Nephron progenitor cell (in vitro differentiated cells): ENCODE results near the gene PFKM.
"Not testable (repeated sequence)": the region's sequence is repeated elsewhere in the genome, so short reads cannot be mapped to it uniquely, and the experiment has no call there.

Source experiments
- DNase-seq: peaks from one replicate; pipeline ENCODE4 v3.0.0; 2021
- H3K27ac Mint-ChIP-seq: 2 replicates; pipeline ENCODE4 v1.8.0; 2021; ENCODE audit warnings: mild to moderate bottlenecking, moderate library complexity, mixed read lengths
- H3K27me3 Mint-ChIP-seq: 2 replicates; pipeline ENCODE4 v1.8.0; 2021; ENCODE audit warnings: mild to moderate bottlenecking, low read depth, mixed read lengths; ENCODE audit not compliant: poor library complexity
- H3K36me3 Mint-ChIP-seq: 2 replicates; pipeline ENCODE4 v1.8.0; 2021; ENCODE audit warnings: low read depth, mixed read lengths
- H3K4me1 Mint-ChIP-seq: 2 replicates; pipeline ENCODE4 v1.8.0; 2021; ENCODE audit warnings: mixed read lengths
- H3K4me3 Mint-ChIP-seq: 2 replicates; pipeline ENCODE4 v1.8.0; 2021; ENCODE audit warnings: mild to moderate bottlenecking, moderate library complexity, mixed read lengths
- H3K9me3 Mint-ChIP-seq: 2 replicates; pipeline ENCODE4 v1.8.0; 2021; ENCODE audit warnings: mild to moderate bottlenecking, moderate library complexity, mixed read lengths
- TF ChIP-seq, protein P1 (sequence below): fragments of 200-600 bp; sonication (generic); IDR thresholded peaks from 2 replicates; pipeline ENCODE4 v1.5.0; 2021; ENCODE audit warnings: antibody characterized with exemption

PFKM gene

DNA sequence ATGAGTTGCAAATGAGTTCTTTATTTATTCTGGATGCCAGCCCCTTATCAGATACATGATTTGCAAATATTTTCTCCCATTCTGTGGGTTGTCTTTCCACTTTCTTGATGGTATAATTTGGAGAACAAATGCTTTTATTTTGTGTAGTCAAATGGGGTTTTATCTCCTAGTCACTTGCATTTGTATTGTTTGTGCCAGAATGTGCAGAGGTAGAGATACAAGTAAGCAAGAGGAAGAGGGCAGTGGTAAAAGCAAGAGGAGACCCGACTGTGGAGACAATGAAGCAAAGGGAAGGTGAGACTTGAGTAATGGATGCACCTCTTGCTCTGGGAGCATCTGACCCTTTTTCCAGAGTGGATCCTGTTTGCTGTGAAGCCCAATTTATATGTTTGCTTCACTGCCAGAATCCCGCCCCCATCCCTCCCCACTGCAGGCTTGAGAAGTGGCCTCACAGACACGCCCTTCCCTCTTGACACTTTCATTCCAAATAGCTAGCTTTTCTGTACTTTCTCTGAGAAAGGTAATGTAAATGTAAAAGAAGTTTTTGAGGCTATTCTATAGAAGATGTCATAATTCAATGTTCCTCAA is 786 bp upstream of the PFKM start:
- H3K4me3 Mint-ChIP-seq, result peak overlapping the region; percentile 97
- TF ChIP-seq, protein P1, sequence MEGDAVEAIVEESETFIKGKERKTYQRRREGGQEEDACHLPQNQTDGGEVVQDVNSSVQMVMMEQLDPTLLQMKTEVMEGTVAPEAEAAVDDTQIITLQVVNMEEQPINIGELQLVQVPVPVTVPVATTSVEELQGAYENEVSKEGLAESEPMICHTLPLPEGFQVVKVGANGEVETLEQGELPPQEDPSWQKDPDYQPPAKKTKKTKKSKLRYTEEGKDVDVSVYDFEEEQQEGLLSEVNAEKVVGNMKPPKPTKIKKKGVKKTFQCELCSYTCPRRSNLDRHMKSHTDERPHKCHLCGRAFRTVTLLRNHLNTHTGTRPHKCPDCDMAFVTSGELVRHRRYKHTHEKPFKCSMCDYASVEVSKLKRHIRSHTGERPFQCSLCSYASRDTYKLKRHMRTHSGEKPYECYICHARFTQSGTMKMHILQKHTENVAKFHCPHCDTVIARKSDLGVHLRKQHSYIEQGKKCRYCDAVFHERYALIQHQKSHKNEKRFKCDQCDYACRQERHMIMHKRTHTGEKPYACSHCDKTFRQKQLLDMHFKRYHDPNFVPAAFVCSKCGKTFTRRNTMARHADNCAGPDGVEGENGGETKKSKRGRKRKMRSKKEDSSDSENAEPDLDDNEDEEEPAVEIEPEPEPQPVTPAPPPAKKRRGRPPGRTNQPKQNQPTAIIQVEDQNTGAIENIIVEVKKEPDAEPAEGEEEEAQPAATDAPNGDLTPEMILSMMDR, result no peak
- no peak for DNase-seq
- peaks cover 4% of the 10 kb centered on the region for H3K9me3 Mint-ChIP-seq
- peaks cover 46% of the 10 kb centered on the region for H3K4me1 Mint-ChIP-seq
- H3K36me3 Mint-ChIP-seq, result peaks cover 18% of the 10 kb centered on the region
- H3K27ac Mint-ChIP-seq, result no peak overlapping the region
- H3K27me3 Mint-ChIP-seq, result peaks cover 13% of the 10 kb centered on the region

DNA sequence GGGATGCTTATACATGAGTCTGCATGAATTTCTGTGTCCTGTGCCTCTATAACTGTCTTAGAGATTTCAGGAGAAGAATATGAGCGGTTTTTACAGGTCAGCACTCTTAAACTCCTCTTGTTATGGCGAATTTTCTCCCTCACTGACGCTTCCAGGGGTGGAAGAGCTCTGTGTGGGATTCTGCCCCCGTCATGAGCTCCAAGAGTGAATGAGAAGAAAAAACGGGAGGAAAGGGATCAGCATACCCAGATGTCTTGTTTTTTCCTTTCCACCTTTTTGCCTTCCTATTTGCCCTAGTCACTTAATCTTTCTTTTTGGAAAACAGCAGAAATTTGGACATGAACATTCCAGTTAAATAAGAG is 651 bp downstream of the PFKM start:
- H3K36me3 Mint-ChIP-seq, result peaks cover 28% of the 10 kb centered on the region
- H3K27me3 Mint-ChIP-seq, result peaks cover 5% of the 10 kb centered on the region
- no peak overlapping the region for H3K27ac Mint-ChIP-seq

DNA sequence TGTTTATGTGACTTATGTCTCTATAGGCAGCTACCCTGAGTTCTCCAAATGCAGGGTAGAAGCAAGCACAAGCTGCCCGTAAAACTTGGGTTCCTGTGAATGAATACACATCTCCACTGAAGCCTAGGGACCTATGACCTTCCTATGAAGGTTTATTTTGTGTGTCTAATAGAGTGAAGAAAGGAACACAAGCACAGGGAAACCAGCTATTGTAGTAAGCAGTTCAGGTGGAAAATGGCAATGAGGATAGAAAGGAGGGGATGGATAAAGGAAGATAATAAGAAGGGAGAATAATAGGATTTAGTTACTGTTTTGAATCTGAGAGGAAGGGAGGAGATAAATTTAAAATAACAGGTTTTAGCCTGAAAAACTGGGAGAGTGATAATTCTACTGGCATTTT is 2.4 kb downstream of the PFKM start:
- DNase-seq, result no peak
- no peak overlapping the region for H3K27ac Mint-ChIP-seq
- H3K9me3 Mint-ChIP-seq, result no peaks in the 10 kb centered on the region
- peaks cover 42% of the 10 kb centered on the region for H3K36me3 Mint-ChIP-seq
- H3K27me3 Mint-ChIP-seq, result peaks cover 5% of the 10 kb centered on the region
- TF ChIP-seq, protein P1, result no peak
- peaks cover 46% of the 10 kb centered on the region for H3K4me1 Mint-ChIP-seq
- no peak overlapping the region for H3K4me3 Mint-ChIP-seq

More for the DNA sequence above, 651 bp downstream of the PFKM start:
- TF ChIP-seq, protein P1, result no peak
- Mint-ChIP-seq H3K9me3 (no peaks in the 10 kb centered on the region), H3K4me3 (peak overlapping the region; percentile 97), H3K4me1 (peaks cover 46% of the 10 kb centered on the region)
- DNase-seq, result no peak

DNA sequence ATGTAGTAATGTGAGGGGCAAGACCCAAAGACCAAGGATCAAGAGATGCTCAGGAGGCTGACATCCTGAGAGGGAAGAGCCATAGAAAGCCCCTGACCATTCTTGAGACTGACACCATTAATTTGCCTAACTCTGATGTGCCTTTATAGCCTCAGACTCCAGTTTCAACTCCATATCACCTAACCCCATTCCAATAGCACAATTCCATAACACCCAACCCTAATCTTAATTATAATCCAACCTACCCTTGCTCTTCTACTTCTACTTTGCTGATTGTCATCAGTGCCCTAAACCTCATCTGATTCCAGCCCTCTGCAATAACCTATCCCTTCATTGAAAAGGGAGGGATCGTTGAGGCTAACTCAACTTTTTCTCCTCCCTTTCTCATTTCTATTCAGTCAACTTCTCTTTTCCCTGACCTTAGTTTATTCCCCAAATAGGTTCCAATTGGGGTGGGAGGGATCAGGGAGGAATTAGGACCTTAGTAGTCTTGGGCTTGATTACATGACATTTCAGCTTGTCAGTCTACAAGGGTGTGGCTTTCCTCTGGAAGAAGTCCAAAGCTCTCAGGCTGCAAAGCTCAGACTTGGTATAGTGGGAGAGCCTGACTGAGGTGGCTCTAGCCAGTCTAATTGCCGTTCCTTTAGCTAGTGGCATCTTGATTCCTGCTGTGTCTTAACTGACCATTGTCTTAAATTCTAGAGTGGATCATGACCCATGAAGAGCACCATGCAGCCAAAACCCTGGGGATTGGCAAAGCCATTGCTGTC is 3.1 kb downstream of the PFKM start:
- H3K36me3 Mint-ChIP-seq, result peaks cover 49% of the 10 kb centered on the region
- peaks cover 2% of the 10 kb centered on the region for H3K27me3 Mint-ChIP-seq
- no peak overlapping the region for H3K27ac Mint-ChIP-seq
- peaks cover 46% of the 10 kb centered on the region for H3K4me1 Mint-ChIP-seq
- H3K9me3 Mint-ChIP-seq, result no peaks in the 10 kb centered on the region
- no peak overlapping the region for H3K4me3 Mint-ChIP-seq
- DNase-seq, result no peak
- TF ChIP-seq, protein P1, result no peak

DNA sequence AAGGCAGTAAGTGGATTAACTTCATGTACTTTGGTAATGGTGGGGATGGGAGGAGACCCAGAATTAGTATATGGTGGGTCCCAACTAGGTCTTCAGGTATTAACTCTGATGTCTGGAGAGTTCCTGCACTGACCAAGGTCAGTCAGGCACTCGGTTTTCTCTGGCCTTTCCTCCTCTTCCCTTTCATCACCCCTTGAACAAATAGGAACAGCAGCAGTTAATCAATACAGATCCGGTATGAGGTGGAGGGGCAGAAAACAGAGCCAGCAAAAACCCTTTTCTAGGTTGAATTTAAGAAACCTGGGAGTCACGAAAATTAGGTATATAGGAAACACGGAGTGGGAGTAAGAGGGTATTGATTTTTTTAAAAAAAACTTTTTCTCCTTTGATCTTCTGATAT is 4.0 kb downstream of the PFKM start:
- Mint-ChIP-seq H3K36me3 (peaks cover 57% of the 10 kb centered on the region), H3K27me3 (peaks cover 2% of the 10 kb centered on the region), H3K27ac (no peak overlapping the region), H3K4me3 (no peak overlapping the region), H3K9me3 (no peaks in the 10 kb centered on the region), H3K4me1 (peaks cover 38% of the 10 kb centered on the region)
- no peak for DNase-seq
- TF ChIP-seq, protein P1, result no peak

DNA sequence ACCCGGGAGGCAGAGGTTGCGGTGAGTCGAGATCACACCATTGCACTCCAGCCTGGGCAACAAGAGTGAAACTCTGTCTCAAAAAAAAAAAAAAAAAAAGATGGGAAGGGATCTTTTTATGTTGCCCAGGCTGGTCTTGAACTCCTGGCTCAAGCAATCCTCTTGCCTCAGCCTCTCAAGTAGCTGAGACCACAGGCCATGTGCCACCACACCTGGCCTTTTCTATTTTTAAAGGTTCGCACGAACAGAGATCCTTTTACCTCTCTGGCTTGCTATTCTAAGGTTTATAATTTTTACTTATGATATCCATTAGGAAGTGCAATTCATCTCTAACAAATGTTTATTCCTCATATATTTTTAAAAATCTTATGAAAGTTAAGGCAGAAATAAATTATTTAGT is 6.4 kb downstream of the PFKM start:
- not testable (repeated sequence) for DNase-seq, H3K27me3 Mint-ChIP-seq, H3K27ac Mint-ChIP-seq, H3K9me3 Mint-ChIP-seq, H3K4me3 Mint-ChIP-seq
- Mint-ChIP-seq H3K4me1 (peaks cover 19% of the 10 kb centered on the region), H3K36me3 (peaks cover 78% of the 10 kb centered on the region)
